Measurements from ENCODE around the gene CACNA1C.

DNA sequence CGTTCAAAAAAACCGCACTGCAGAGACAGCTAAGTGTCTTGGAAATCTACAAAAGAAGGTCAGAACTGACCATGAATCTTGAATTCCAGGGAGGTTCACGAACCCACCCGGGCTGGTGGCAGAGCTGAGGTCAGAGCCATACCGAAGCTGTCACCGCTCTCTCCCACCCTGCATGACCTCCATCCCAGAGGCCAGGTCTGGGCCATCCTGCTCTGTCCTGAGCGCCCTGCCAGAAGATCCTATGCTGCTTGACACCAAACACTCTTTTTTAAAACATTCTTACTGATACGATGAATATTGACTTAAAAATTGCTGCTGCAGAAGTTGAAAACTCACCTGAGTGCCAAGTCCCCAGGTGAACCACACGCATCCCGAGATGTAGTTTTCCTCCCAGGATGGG, 412.9 kb downstream of the CACNA1C start:
- TF ChIP-seq EP300 (IDR thresholded peaks at IDR 0.05; ENCODE audit: borderline replicate concordance in 1 of 2, control insufficient read depth in 1 of 2, low read depth in 2 of 2, low read length in 2 of 2) (no peak), BHLHE40 (IDR thresholded peaks at IDR 0.05; ENCODE audit: borderline replicate concordance in 1 of 2, low read depth in 2 of 2, low read length in 1 of 2) (no peak), RCOR1 (conservative IDR thresholded peaks at IDR 0.05; ENCODE audit: low read depth, low read length) (no peak), CBX5 (IDR thresholded peaks at IDR 0.05; ENCODE audit: low read depth) (no peak), TARDBP (IDR thresholded peaks at IDR 0.05; ENCODE audit: borderline replicate concordance) (no peak), RAD51 (IDR thresholded peaks at IDR 0.05) (no peak), FOXM1 (IDR thresholded peaks at IDR 0.05; ENCODE audit: low read depth, low read length) (no peak), HDGF (IDR thresholded peaks at IDR 0.05) (no peak), SIN3A (IDR thresholded peaks at IDR 0.05; ENCODE audit: low read depth, low read length) (no peak)
- TF ChIP-seq, protein P1, sequence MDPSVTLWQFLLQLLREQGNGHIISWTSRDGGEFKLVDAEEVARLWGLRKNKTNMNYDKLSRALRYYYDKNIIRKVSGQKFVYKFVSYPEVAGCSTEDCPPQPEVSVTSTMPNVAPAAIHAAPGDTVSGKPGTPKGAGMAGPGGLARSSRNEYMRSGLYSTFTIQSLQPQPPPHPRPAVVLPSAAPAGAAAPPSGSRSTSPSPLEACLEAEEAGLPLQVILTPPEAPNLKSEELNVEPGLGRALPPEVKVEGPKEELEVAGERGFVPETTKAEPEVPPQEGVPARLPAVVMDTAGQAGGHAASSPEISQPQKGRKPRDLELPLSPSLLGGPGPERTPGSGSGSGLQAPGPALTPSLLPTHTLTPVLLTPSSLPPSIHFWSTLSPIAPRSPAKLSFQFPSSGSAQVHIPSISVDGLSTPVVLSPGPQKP (IDR thresholded peaks at IDR 0.05; ENCODE audit: low read depth, low read length): no peak
- TF ChIP-seq, protein P2, sequence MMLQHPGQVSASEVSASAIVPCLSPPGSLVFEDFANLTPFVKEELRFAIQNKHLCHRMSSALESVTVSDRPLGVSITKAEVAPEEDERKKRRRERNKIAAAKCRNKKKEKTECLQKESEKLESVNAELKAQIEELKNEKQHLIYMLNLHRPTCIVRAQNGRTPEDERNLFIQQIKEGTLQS (IDR thresholded peaks at IDR 0.05; ENCODE audit: borderline replicate concordance, extremely low read depth, low read depth, low read length): no peak

Data from GM12878 (cell line).